GM10248 (cell line): ENCODE results near the gene ELMO3.

Experiments
- CTCF ChIA-PET: fragments of 300-600 bp; sonication (Branson Sonifier 250); formaldehyde crosslinking; extraction: SDS; loops from one replicate; lab custom pipeline; 2021; ENCODE audit warnings: antibody characterized with exemption; lab: Yijun Ruan, JAX
- POLR2A ChIA-PET: fragments of 350-650 bp; sonication (Branson Sonifier 250); formaldehyde crosslinking; extraction: SDS; loops from one replicate; lab custom pipeline; 2020; ENCODE audit warnings: antibody characterized with exemption; lab: Yijun Ruan, JAX
- DNase-seq: peaks from one replicate; pipeline ENCODE4 v3.0.0; 2012; ENCODE audit errors: extremely low spot score
- CTCF ChIP-seq: IDR thresholded peaks from 2 replicates; pipeline ENCODE4 v1.5.1; 2012; ENCODE audit warnings: mild to moderate bottlenecking, low read depth; ENCODE audit errors: extremely low read depth, missing control alignments, control extremely low read depth

Gene ELMO3

GRCh38 chr16:67248401-67249177 is 49.7 kb downstream of the ELMO3 start, which contains the start of gene SLC9A5:
Gene SLC9A5, plus strand, starts transcription at chr16:67248979. Its CDS starts 36 bp downstream, at chr16:67249015.
- DNase-seq = peak; percentile 62

GRCh38 chr16:67249178-67250044 is 50.5 kb downstream of the ELMO3 start:
- CTCF ChIA-PET = interaction anchor here (1.0 to 1.3 kb wide), 2 partner anchors 9 to 272 kb away, joined by 3 to 4 read pairs; no protein-coding TSS in a partner anchor

More at GRCh38 chr16:67248401-67249177, 49.7 kb downstream of the ELMO3 start, which contains the start of gene SLC9A5:
- TF ChIP-seq CTCF = peak; percentile 18
- POLR2A ChIA-PET = interaction anchor here (0.6 kb wide), 1 partner anchor 207 kb away, joined by 5 read pairs; no protein-coding TSS in a partner anchor
- CTCF ChIA-PET = interaction anchor here (1.0 to 3.4 kb wide), 6 partner anchors 10 to 273 kb away, joined by 3 to 22 read pairs (median 4); partner anchors contain the start of gene TMEM208

GRCh38 chr16:67250045-67250327 is 51.1 kb downstream of the ELMO3 start:
- TF ChIP-seq CTCF = no peak
- ChIA-PET POLR2A (no interaction called here), CTCF (interaction anchor here (1.1 kb wide), 1 partner anchor 11 kb away, joined by 3 read pairs; no protein-coding TSS in a partner anchor)
- no peak for DNase-seq

More at GRCh38 chr16:67249178-67250044, 50.5 kb downstream of the ELMO3 start:
- TF ChIP-seq CTCF = no peak
- DNase-seq = no peak
- POLR2A ChIA-PET = no interaction called here

- DNase-seq = no peak
- CTCF ChIA-PET = interaction anchor here (1.2 to 2.1 kb wide), 5 partner anchors 8 to 235 kb away, joined by 3 to 6 read pairs (median 5); no protein-coding TSS in a partner anchor
Measured at GRCh38 chr16:67252609-67253497, 53.9 kb downstream of the ELMO3 start.

More at GRCh38 chr16:67252609-67253497, 53.9 kb downstream of the ELMO3 start:
- POLR2A ChIA-PET = no interaction called here
- no peak for TF ChIP-seq CTCF
